Chondrocyte (in vitro differentiated cells): ENCODE results near the gene SBNO2. TPM values are rescaled to one million over a fixed set of nuclear protein-coding genes. Genes with fewer than 3 reads are reported as not detected.

Experiments
- DNase-seq: peaks from one replicate; pipeline ENCODE4 v3.0.0; 2021; ENCODE audit warnings: mixed read lengths, low spot score
- H3K27ac Mint-ChIP-seq: one replicate; pipeline ENCODE4 v1.8.0; 2021; ENCODE audit warnings: mild to moderate bottlenecking, moderate library complexity, mixed read lengths; ENCODE audit not compliant: unreplicated experiment
- H3K27me3 Mint-ChIP-seq: 2 replicates; pipeline ENCODE4 v1.8.0; 2021; ENCODE audit warnings: low read depth, mixed read lengths
- H3K36me3 Mint-ChIP-seq: 2 replicates; pipeline ENCODE4 v1.8.0; 2021; ENCODE audit warnings: low read depth, mixed read lengths
- H3K4me1 Mint-ChIP-seq: 2 replicates; pipeline ENCODE4 v1.8.0; 2021; ENCODE audit warnings: low read depth, mild to moderate bottlenecking, mixed read lengths
- H3K4me3 Mint-ChIP-seq: one replicate; pipeline ENCODE4 v1.8.0; 2021; ENCODE audit warnings: mild to moderate bottlenecking, moderate library complexity, mixed read lengths; ENCODE audit not compliant: unreplicated experiment
- H3K9me3 Mint-ChIP-seq: 2 replicates; pipeline ENCODE4 v1.8.0; 2021; ENCODE audit warnings: low read depth, mixed read lengths
- CTCF ChIP-seq: fragments of 200-600 bp; sonication (generic); IDR thresholded peaks from 2 replicates; pipeline ENCODE4 v1.5.0; 2021; ENCODE audit warnings: antibody characterized with exemption, mild to moderate bottlenecking, moderate library complexity
- total RNA-seq: library from RNA; stranded (reverse); gene quantifications from 3 replicates; pipeline ENCODE4 v1.2.1, GENCODE V29; 2021

The SBNO2 gene
- total RNA-seq, 1 donor from 2014 or later, result 45.6 TPM

GRCh38 chr19:1109032-1109551 is 65.0 kb downstream of the SBNO2 start:
- no peak overlapping the region for H3K27ac Mint-ChIP-seq
- peaks cover 25% of the 10 kb centered on the region for H3K4me1 Mint-ChIP-seq
- DNase-seq, result no peak
- TF ChIP-seq CTCF, result no peak
- H3K9me3 Mint-ChIP-seq, result no peaks in the 10 kb centered on the region
- H3K36me3 Mint-ChIP-seq, result peaks cover 1% of the 10 kb centered on the region
- no peak overlapping the region for H3K4me3 Mint-ChIP-seq
- no peaks in the 10 kb centered on the region for H3K27me3 Mint-ChIP-seq

DNA sequence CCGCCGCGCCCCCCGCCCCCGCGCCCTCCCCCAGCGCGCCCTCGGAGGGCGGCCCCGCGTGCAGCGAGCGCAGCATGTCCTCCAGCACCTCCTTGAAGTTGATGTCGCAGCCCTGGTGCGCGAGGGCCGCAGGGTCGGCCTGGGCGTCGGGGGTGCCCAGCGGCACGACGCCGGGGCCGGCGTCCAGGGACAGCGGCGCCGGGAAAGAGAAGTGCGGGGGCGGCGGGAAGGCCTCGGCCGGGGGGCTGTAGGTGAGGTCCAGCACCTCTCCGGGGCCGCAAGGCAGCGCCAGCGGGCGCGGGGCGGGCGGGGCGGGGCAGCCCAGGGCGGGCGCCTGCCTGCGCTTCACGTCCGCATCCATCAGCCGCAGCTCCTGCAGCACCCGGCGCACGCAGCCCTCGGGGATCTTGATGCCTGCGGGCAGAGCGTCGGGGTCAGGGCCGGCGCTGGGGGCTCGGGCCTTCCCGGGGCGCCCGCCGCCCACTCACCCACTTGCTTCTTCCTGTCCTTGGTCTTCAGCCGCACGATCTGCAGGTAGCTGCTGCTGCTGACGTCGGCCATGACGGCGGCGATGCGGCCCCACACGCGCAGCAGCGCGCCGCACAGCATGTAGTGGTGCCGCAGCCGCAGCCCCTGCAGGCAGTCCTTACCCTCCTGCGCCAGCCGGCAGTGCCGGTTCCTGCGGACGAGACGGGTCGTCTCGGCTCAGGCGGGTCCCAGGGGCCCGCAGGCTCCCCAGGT is 65.6 kb downstream of the SBNO2 start:
- Mint-ChIP-seq H3K27ac (no peak overlapping the region), H3K9me3 (no peaks in the 10 kb centered on the region), H3K36me3 (peaks cover 1% of the 10 kb centered on the region), H3K27me3 (no peaks in the 10 kb centered on the region), H3K4me3 (no peak overlapping the region), H3K4me1 (peaks cover 21% of the 10 kb centered on the region)
- no peak for TF ChIP-seq CTCF
- no peak for DNase-seq

DNA sequence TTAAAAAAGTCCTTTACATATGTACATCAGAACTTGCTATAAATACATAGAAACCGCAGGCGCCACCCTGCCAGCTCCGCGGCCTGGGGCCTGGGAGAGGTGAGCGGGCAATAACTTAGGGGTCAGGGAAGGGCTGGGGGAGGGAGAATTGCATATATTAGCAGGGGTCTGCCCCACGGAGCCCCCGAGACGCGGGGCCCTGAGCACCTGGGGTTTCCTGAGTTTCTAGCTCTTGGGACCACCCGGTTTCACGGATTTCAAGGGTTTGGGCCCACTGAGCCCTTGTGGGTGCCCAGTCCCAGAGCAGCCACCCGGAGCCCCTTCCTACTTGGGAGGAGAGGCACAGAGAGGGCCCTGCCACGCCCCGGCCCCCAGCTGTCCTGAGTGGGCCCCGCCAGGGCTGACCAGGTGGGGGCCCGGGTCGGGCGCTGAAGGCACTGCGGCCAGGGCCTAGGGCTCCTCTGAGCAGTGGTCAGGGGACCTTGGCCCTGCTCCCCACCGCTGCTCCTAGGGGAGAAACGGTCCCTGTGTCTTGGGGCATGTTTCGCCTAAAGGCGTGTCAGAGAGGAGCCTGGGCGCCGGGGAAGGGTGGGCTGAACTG is 66.3 kb downstream of the SBNO2 start:
- DNase-seq, result no peak
- Mint-ChIP-seq H3K4me3 (no peak overlapping the region), H3K9me3 (no peaks in the 10 kb centered on the region), H3K27ac (no peak overlapping the region), H3K36me3 (peaks cover 1% of the 10 kb centered on the region), H3K27me3 (no peaks in the 10 kb centered on the region), H3K4me1 (peaks cover 27% of the 10 kb centered on the region)
- TF ChIP-seq CTCF, result no peak

DNA sequence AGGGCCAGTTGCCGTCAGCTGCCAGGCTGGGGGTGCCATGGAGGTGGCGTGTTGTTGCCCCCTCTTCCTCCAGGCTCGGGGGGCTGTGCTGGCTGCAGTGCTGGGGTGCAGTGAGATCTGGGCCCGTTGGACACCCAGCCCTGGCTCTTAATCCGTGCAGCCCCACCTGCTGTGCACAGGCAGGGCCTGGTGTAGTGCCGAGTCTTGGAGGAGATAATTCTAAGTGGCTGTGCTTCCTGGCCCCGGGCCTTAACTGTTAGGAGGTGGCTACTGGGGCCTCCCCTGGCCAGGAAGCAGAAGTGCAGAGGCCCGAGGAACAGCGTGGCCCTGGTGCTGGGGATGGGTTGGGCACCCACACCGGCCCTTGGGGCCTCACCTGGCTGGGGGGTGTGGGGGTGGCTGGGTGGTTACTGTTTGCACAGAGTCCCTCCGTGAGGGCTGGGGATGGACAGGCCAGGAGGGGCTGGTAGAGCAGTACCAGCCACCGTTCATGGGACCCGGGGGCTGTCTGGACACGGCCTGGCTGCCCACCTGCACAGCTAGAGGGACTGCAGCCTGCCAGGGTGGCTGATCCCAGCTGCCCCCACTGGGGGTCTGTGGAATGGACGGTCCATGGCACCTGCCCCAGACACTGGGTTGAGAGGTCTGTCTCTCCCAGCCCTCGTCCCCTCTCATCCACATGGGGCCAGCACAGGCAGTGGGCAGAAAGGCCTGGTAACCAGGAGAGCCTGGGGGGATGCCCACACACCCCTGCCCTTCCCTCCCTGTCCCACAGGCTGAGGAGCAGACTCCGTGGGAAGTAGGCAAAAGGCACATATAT is 67.0 kb downstream of the SBNO2 start:
- Mint-ChIP-seq H3K27ac (peak overlapping the region; percentile 59), H3K4me1 (peaks cover 35% of the 10 kb centered on the region), H3K9me3 (no peaks in the 10 kb centered on the region), H3K4me3 (peak overlapping the region; percentile 4), H3K27me3 (no peaks in the 10 kb centered on the region), H3K36me3 (peaks cover 1% of the 10 kb centered on the region)
- peak; percentile 40 for TF ChIP-seq CTCF
- no peak for DNase-seq
